K562 treated with DMSO at 1 percent for 12 hours (cell line): ENCODE results near the gene BEAN1. TPM values are rescaled to one million over a fixed set of nuclear protein-coding genes. Genes with fewer than 3 reads are reported as not detected.

Experiments used
- total RNA-seq: library from RNA; unstranded; fragments of 300-600 nt; gene quantifications from 2 replicates; pipeline ENCODE4 v1.2.3, GENCODE V29; 2022; ENCODE audit not compliant: insufficient read depth

The BEAN1 gene
- not detected in 2 replicates for total RNA-seq

GRCh38 chr16:66427036-66427860, at the start of gene BEAN1:
BEAN1 (plus strand) TSS chr16:66427295; CDS start chr16:66437677, 10,382 bp downstream.

Other genes starting within 250 kb of the BEAN1 start
- gene CDH5, start 60.6 kb upstream of the BEAN1 start, total RNA-seq: not detected in 2 replicates
- 5.8 and 12.0 TPM in 2 replicates for gene TK2, start 122.8 kb downstream of the BEAN1 start, total RNA-seq
- gene CKLF, start 125.3 kb downstream of the BEAN1 start, total RNA-seq: 162 and 214 TPM in 2 replicates
- gene CMTM1, start 139.1 kb downstream of the BEAN1 start, total RNA-seq: 1.9 and 2.2 TPM in 2 replicates
- gene CMTM2, start 152.2 kb downstream of the BEAN1 start, total RNA-seq: not detected in 2 replicates
- gene CMTM3, start 177.4 kb downstream of the BEAN1 start, total RNA-seq: 42.3 and 71.0 TPM in 2 replicates